ENCODE data around the gene LRP6.

Gene LRP6

GRCh38 chr12:12108441-12109058 lies 158.3 kb downstream of the LRP6 start:
- no peak for DNase-seq (ENCODE audit: extremely low spot score)
- CTCF ChIA-PET, result interaction anchor here (0.6 kb wide), 1 partner anchor 40 kb away, joined by 3 read pairs; no protein-coding TSS in a partner anchor
- POLR2A ChIA-PET, result no interaction called here
- TF ChIP-seq ELF4 (IDR thresholded peaks at IDR 0.05), result no peak
- TF ChIP-seq FOXM1 (IDR thresholded peaks at IDR 0.05; ENCODE audit: borderline replicate concordance), result no peak
- no peak for TF ChIP-seq ZNF384 (IDR thresholded peaks at IDR 0.05)
- no peak for TF ChIP-seq NFRKB (IDR thresholded peaks at IDR 0.05)
- TF ChIP-seq HDGF (IDR thresholded peaks at IDR 0.05; ENCODE audit: borderline replicate concordance), result no peak
- no peak for TF ChIP-seq SUZ12 (IDR thresholded peaks at IDR 0.05)
- TF ChIP-seq CTBP1 (IDR thresholded peaks at IDR 0.05; ENCODE audit: borderline replicate concordance), result no peak
- no peak for TF ChIP-seq TARDBP (IDR thresholded peaks at IDR 0.05)
- no peak for TF ChIP-seq SP1 (IDR thresholded peaks at IDR 0.05)
- TF ChIP-seq LEF1 (IDR thresholded peaks at IDR 0.05; ENCODE audit: borderline replicate concordance), result no peak
- no peak for TF ChIP-seq PKNOX1 (IDR thresholded peaks at IDR 0.05)
- no peak for TF ChIP-seq FOXA1 (IDR thresholded peaks at IDR 0.05)
- TF ChIP-seq ARNT (IDR thresholded peaks at IDR 0.05), result no peak
- no peak for TF ChIP-seq FOXK2 (IDR thresholded peaks at IDR 0.05)
- TF ChIP-seq L3MBTL2 (conservative IDR thresholded peaks at IDR 0.05), result no peak

GRCh38 chr12:12107678-12108077 lies 159.2 kb downstream of the LRP6 start:
- ChIA-PET POLR2A (no interaction called here), CTCF (no interaction called here)
- no peak for TF ChIP-seq SUZ12 (IDR thresholded peaks at IDR 0.05)
- no peak for TF ChIP-seq ZNF384 (IDR thresholded peaks at IDR 0.05)
- no peak for TF ChIP-seq NFRKB (IDR thresholded peaks at IDR 0.05)
- no peak for TF ChIP-seq BHLHE40 (IDR thresholded peaks at IDR 0.05; ENCODE audit: borderline replicate concordance)
- TF ChIP-seq ELF4 (IDR thresholded peaks at IDR 0.05), result no peak
- TF ChIP-seq ARNT (IDR thresholded peaks at IDR 0.05), result no peak
- TF ChIP-seq FOXM1 (IDR thresholded peaks at IDR 0.05; ENCODE audit: borderline replicate concordance), result no peak
- TF ChIP-seq FOXA1 (IDR thresholded peaks at IDR 0.05), result no peak
- TF ChIP-seq SP1 (IDR thresholded peaks at IDR 0.05), result no peak
- TF ChIP-seq CTBP1 (IDR thresholded peaks at IDR 0.05; ENCODE audit: borderline replicate concordance), result no peak
- no peak for TF ChIP-seq FOXK2 (IDR thresholded peaks at IDR 0.05)
- TF ChIP-seq L3MBTL2 (conservative IDR thresholded peaks at IDR 0.05), result no peak
- no peak for TF ChIP-seq HDGF (IDR thresholded peaks at IDR 0.05; ENCODE audit: borderline replicate concordance)
- TF ChIP-seq PKNOX1 (IDR thresholded peaks at IDR 0.05), result no peak
- no peak for TF ChIP-seq LEF1 (IDR thresholded peaks at IDR 0.05; ENCODE audit: borderline replicate concordance)
- TF ChIP-seq TARDBP (IDR thresholded peaks at IDR 0.05), result no peak
- no peak for DNase-seq (ENCODE audit: extremely low spot score)

- TF ChIP-seq NFRKB (IDR thresholded peaks at IDR 0.05), result no peak
- TF ChIP-seq PKNOX1 (IDR thresholded peaks at IDR 0.05), result no peak
- CTCF ChIA-PET, result no interaction called here
- POLR2A ChIA-PET, result no interaction called here
- no peak for DNase-seq (ENCODE audit: extremely low spot score)
These were observed 167.7 kb downstream of the LRP6 start for GRCh38 chr12:12099102-12099501.

- ChIA-PET CTCF (no interaction called here), POLR2A (no interaction called here)
- TF ChIP-seq ARNT (IDR thresholded peaks at IDR 0.05), result no peak
- TF ChIP-seq FOXM1 (IDR thresholded peaks at IDR 0.05; ENCODE audit: borderline replicate concordance), result no peak
- no peak for TF ChIP-seq FOXK2 (IDR thresholded peaks at IDR 0.05)
- no peak for TF ChIP-seq ELF4 (IDR thresholded peaks at IDR 0.05)
- no peak for TF ChIP-seq ZNF384 (IDR thresholded peaks at IDR 0.05)
- TF ChIP-seq TARDBP (IDR thresholded peaks at IDR 0.05), result no peak
- no peak for TF ChIP-seq PKNOX1 (IDR thresholded peaks at IDR 0.05)
- TF ChIP-seq BHLHE40 (IDR thresholded peaks at IDR 0.05; ENCODE audit: borderline replicate concordance), result no peak
- TF ChIP-seq L3MBTL2 (conservative IDR thresholded peaks at IDR 0.05), result no peak
- no peak for TF ChIP-seq CTBP1 (IDR thresholded peaks at IDR 0.05; ENCODE audit: borderline replicate concordance)
- TF ChIP-seq LEF1 (IDR thresholded peaks at IDR 0.05; ENCODE audit: borderline replicate concordance), result no peak
- no peak for TF ChIP-seq FOXA1 (IDR thresholded peaks at IDR 0.05)
- TF ChIP-seq SP1 (IDR thresholded peaks at IDR 0.05), result no peak
- no peak for TF ChIP-seq NFRKB (IDR thresholded peaks at IDR 0.05)
- TF ChIP-seq SUZ12 (IDR thresholded peaks at IDR 0.05), result no peak
- no peak for TF ChIP-seq HDGF (IDR thresholded peaks at IDR 0.05; ENCODE audit: borderline replicate concordance)
- DNase-seq (ENCODE audit: extremely low spot score), result no peak
These were observed 168.2 kb downstream of the LRP6 start for GRCh38 chr12:12098691-12099015.

GRCh38 chr12:12097891-12098690 lies 168.8 kb downstream of the LRP6 start:
- CTCF ChIA-PET, result interaction anchor here (0.6 kb wide), 1 partner anchor 25 kb away, joined by 5 read pairs; no protein-coding TSS in a partner anchor
- no peak for DNase-seq (ENCODE audit: extremely low spot score)
- TF ChIP-seq FOXK2 (IDR thresholded peaks at IDR 0.05), result no peak
- TF ChIP-seq ARNT (IDR thresholded peaks at IDR 0.05), result no peak
- TF ChIP-seq LEF1 (IDR thresholded peaks at IDR 0.05; ENCODE audit: borderline replicate concordance), result no peak
- TF ChIP-seq ZNF384 (IDR thresholded peaks at IDR 0.05), result no peak
- TF ChIP-seq ELF4 (IDR thresholded peaks at IDR 0.05), result no peak
- TF ChIP-seq BHLHE40 (IDR thresholded peaks at IDR 0.05; ENCODE audit: borderline replicate concordance), result no peak
- TF ChIP-seq FOXA1 (IDR thresholded peaks at IDR 0.05), result no peak
- TF ChIP-seq FOXM1 (IDR thresholded peaks at IDR 0.05; ENCODE audit: borderline replicate concordance), result no peak
- TF ChIP-seq HDGF (IDR thresholded peaks at IDR 0.05; ENCODE audit: borderline replicate concordance), result no peak
- TF ChIP-seq CTBP1 (IDR thresholded peaks at IDR 0.05; ENCODE audit: borderline replicate concordance), result no peak
- TF ChIP-seq SUZ12 (IDR thresholded peaks at IDR 0.05), result no peak
- TF ChIP-seq TARDBP (IDR thresholded peaks at IDR 0.05), result no peak
- TF ChIP-seq PKNOX1 (IDR thresholded peaks at IDR 0.05), result no peak
- no peak for TF ChIP-seq L3MBTL2 (conservative IDR thresholded peaks at IDR 0.05)
- no peak for TF ChIP-seq NFRKB (IDR thresholded peaks at IDR 0.05)
- no peak for TF ChIP-seq SP1 (IDR thresholded peaks at IDR 0.05)
- POLR2A ChIA-PET, result no interaction called here

Data from HEK293T (cell line).